Stimulated activated naive CD8-positive, alpha-beta T cell treated with anti-CD3 and anti-CD28 coated beads, Interleukin-15, Interleukin-2, amounts not matched to agents 100 ng/mL and 50 ng/mL, for 24 hours (primary cell): Measurements from ENCODE around the gene SCN11A.

ENCODE experiments used
- H3K27ac Mint-ChIP-seq: one replicate; pipeline ENCODE4 v1.8.0; 2021; ENCODE audit warnings: mild to moderate bottlenecking, mixed read lengths
- H3K27me3 Mint-ChIP-seq: one replicate; pipeline ENCODE4 v1.8.0; 2021; ENCODE audit warnings: mixed read lengths
- H3K36me3 Mint-ChIP-seq: one replicate; pipeline ENCODE4 v1.8.0; 2021; ENCODE audit warnings: low read depth, mixed read lengths
- H3K4me1 Mint-ChIP-seq: one replicate; pipeline ENCODE4 v1.8.0; 2021; ENCODE audit warnings: low read depth, mixed read lengths
- H3K4me3 Mint-ChIP-seq: one replicate; pipeline ENCODE4 v1.8.0; 2021; ENCODE audit warnings: mild to moderate bottlenecking, mixed read lengths
- H3K9me3 Mint-ChIP-seq: one replicate; pipeline ENCODE4 v1.8.0; 2021; ENCODE audit warnings: mixed read lengths

The SCN11A gene

GRCh38 chr3:39038165-39038564 is 13.6 kb downstream of the SCN11A start:
- Mint-ChIP-seq H3K4me1 (peaks cover 11% of the 10 kb centered on the region), H3K4me3 (no peak overlapping the region), H3K9me3 (peaks cover 5% of the 10 kb centered on the region), H3K36me3 (no peaks in the 10 kb centered on the region), H3K27ac (no peak overlapping the region), H3K27me3 (no peaks in the 10 kb centered on the region)

GRCh38 chr3:39029556-39029955 is 22.2 kb downstream of the SCN11A start:
- H3K9me3 Mint-ChIP-seq, result no peaks in the 10 kb centered on the region
- peaks cover 11% of the 10 kb centered on the region for H3K27me3 Mint-ChIP-seq
- no peak overlapping the region for H3K4me3 Mint-ChIP-seq
- H3K4me1 Mint-ChIP-seq, result no peaks in the 10 kb centered on the region
- no peak overlapping the region for H3K27ac Mint-ChIP-seq
- H3K36me3 Mint-ChIP-seq, result no peaks in the 10 kb centered on the region

- no peak overlapping the region for H3K27ac Mint-ChIP-seq
- H3K4me3 Mint-ChIP-seq, result no peak overlapping the region
- peaks cover 11% of the 10 kb centered on the region for H3K27me3 Mint-ChIP-seq
- H3K36me3 Mint-ChIP-seq, result no peaks in the 10 kb centered on the region
- H3K9me3 Mint-ChIP-seq, result no peaks in the 10 kb centered on the region
- H3K4me1 Mint-ChIP-seq, result no peaks in the 10 kb centered on the region
Measured at GRCh38 chr3:39028546-39028945, 23.2 kb downstream of the SCN11A start.

GRCh38 chr3:39025222-39025970 is 26.3 kb downstream of the SCN11A start:
- no peak overlapping the region for H3K4me3 Mint-ChIP-seq
- no peak overlapping the region for H3K27ac Mint-ChIP-seq
- H3K9me3 Mint-ChIP-seq, result no peaks in the 10 kb centered on the region

GRCh38 chr3:39024497-39024896 is 27.2 kb downstream of the SCN11A start:
- no peaks in the 10 kb centered on the region for H3K4me1 Mint-ChIP-seq
- no peak overlapping the region for H3K27ac Mint-ChIP-seq
- H3K4me3 Mint-ChIP-seq, result no peak overlapping the region
- H3K9me3 Mint-ChIP-seq, result no peaks in the 10 kb centered on the region
- no peaks in the 10 kb centered on the region for H3K36me3 Mint-ChIP-seq
- peaks cover 11% of the 10 kb centered on the region for H3K27me3 Mint-ChIP-seq

More at GRCh38 chr3:39025222-39025970, 26.3 kb downstream of the SCN11A start:
- no peaks in the 10 kb centered on the region for H3K4me1 Mint-ChIP-seq
- peaks cover 11% of the 10 kb centered on the region for H3K27me3 Mint-ChIP-seq
- no peaks in the 10 kb centered on the region for H3K36me3 Mint-ChIP-seq

GRCh38 chr3:39022286-39022630 is 29.5 kb downstream of the SCN11A start:
- no peaks in the 10 kb centered on the region for H3K4me1 Mint-ChIP-seq
- H3K4me3 Mint-ChIP-seq, result no peak overlapping the region
- H3K27me3 Mint-ChIP-seq, result peaks cover 16% of the 10 kb centered on the region
- H3K27ac Mint-ChIP-seq, result no peak overlapping the region
- no peaks in the 10 kb centered on the region for H3K9me3 Mint-ChIP-seq
- H3K36me3 Mint-ChIP-seq, result no peaks in the 10 kb centered on the region

GRCh38 chr3:39021465-39022285 is 30.1 kb downstream of the SCN11A start:
- H3K27ac Mint-ChIP-seq, result no peak overlapping the region
- no peaks in the 10 kb centered on the region for H3K36me3 Mint-ChIP-seq
- H3K27me3 Mint-ChIP-seq, result peaks cover 16% of the 10 kb centered on the region
- no peak overlapping the region for H3K4me3 Mint-ChIP-seq
- no peaks in the 10 kb centered on the region for H3K4me1 Mint-ChIP-seq
- no peaks in the 10 kb centered on the region for H3K9me3 Mint-ChIP-seq

- Mint-ChIP-seq H3K27ac (no peak overlapping the region), H3K36me3 (no peaks in the 10 kb centered on the region), H3K27me3 (peaks cover 17% of the 10 kb centered on the region), H3K4me3 (no peak overlapping the region), H3K4me1 (no peaks in the 10 kb centered on the region), H3K9me3 (no peaks in the 10 kb centered on the region)
Measured at GRCh38 chr3:39021029-39021428, 30.7 kb downstream of the SCN11A start.

- Mint-ChIP-seq H3K27ac (no peak overlapping the region), H3K36me3 (no peaks in the 10 kb centered on the region), H3K4me3 (no peak overlapping the region), H3K27me3 (peaks cover 22% of the 10 kb centered on the region), H3K4me1 (no peaks in the 10 kb centered on the region), H3K9me3 (no peaks in the 10 kb centered on the region)
Measured at GRCh38 chr3:39019299-39019698, 32.4 kb downstream of the SCN11A start.

GRCh38 chr3:39015418-39015817 is 36.3 kb downstream of the SCN11A start:
- peaks cover 35% of the 10 kb centered on the region for H3K27me3 Mint-ChIP-seq
- no peak overlapping the region for H3K4me3 Mint-ChIP-seq

GRCh38 chr3:39013921-39014509 is 37.7 kb downstream of the SCN11A start:
- Mint-ChIP-seq H3K27me3 (peaks cover 28% of the 10 kb centered on the region), H3K36me3 (no peaks in the 10 kb centered on the region), H3K4me1 (no peaks in the 10 kb centered on the region), H3K27ac (no peak overlapping the region), H3K9me3 (no peaks in the 10 kb centered on the region), H3K4me3 (no peak overlapping the region)

More at GRCh38 chr3:39015418-39015817, 36.3 kb downstream of the SCN11A start:
- Mint-ChIP-seq H3K27ac (no peak overlapping the region), H3K4me1 (no peaks in the 10 kb centered on the region), H3K9me3 (no peaks in the 10 kb centered on the region), H3K36me3 (no peaks in the 10 kb centered on the region)

- Mint-ChIP-seq H3K36me3 (no peaks in the 10 kb centered on the region), H3K9me3 (no peaks in the 10 kb centered on the region), H3K4me1 (no peaks in the 10 kb centered on the region), H3K4me3 (no peak overlapping the region), H3K27ac (no peak overlapping the region), H3K27me3 (peaks cover 26% of the 10 kb centered on the region)
Measured at GRCh38 chr3:39013289-39013688, 38.5 kb downstream of the SCN11A start.

GRCh38 chr3:39011191-39011736 is 40.5 kb downstream of the SCN11A start:
- Mint-ChIP-seq H3K4me3 (no peak overlapping the region), H3K27ac (no peak overlapping the region), H3K4me1 (no peaks in the 10 kb centered on the region), H3K27me3 (peaks cover 26% of the 10 kb centered on the region), H3K9me3 (no peaks in the 10 kb centered on the region), H3K36me3 (no peaks in the 10 kb centered on the region)

GRCh38 chr3:39005295-39005694 is 46.4 kb downstream of the SCN11A start:
- Mint-ChIP-seq H3K9me3 (no peaks in the 10 kb centered on the region), H3K4me1 (no peaks in the 10 kb centered on the region), H3K27ac (no peak overlapping the region), H3K4me3 (no peak overlapping the region), H3K27me3 (peaks cover 4% of the 10 kb centered on the region), H3K36me3 (no peaks in the 10 kb centered on the region)
